ENCODE results near the gene MED1. TPM values are rescaled to one million over a fixed set of nuclear protein-coding genes. Genes with fewer than 3 reads are reported as not detected.
A peak's percentile ranks its signal among the peaks of the same experiment; 100 is the strongest.
"Not testable (repeated sequence)": the region's sequence is repeated elsewhere in the genome, so short reads cannot be mapped to it uniquely, and the experiment has no call there.

MED1 gene, protein sequence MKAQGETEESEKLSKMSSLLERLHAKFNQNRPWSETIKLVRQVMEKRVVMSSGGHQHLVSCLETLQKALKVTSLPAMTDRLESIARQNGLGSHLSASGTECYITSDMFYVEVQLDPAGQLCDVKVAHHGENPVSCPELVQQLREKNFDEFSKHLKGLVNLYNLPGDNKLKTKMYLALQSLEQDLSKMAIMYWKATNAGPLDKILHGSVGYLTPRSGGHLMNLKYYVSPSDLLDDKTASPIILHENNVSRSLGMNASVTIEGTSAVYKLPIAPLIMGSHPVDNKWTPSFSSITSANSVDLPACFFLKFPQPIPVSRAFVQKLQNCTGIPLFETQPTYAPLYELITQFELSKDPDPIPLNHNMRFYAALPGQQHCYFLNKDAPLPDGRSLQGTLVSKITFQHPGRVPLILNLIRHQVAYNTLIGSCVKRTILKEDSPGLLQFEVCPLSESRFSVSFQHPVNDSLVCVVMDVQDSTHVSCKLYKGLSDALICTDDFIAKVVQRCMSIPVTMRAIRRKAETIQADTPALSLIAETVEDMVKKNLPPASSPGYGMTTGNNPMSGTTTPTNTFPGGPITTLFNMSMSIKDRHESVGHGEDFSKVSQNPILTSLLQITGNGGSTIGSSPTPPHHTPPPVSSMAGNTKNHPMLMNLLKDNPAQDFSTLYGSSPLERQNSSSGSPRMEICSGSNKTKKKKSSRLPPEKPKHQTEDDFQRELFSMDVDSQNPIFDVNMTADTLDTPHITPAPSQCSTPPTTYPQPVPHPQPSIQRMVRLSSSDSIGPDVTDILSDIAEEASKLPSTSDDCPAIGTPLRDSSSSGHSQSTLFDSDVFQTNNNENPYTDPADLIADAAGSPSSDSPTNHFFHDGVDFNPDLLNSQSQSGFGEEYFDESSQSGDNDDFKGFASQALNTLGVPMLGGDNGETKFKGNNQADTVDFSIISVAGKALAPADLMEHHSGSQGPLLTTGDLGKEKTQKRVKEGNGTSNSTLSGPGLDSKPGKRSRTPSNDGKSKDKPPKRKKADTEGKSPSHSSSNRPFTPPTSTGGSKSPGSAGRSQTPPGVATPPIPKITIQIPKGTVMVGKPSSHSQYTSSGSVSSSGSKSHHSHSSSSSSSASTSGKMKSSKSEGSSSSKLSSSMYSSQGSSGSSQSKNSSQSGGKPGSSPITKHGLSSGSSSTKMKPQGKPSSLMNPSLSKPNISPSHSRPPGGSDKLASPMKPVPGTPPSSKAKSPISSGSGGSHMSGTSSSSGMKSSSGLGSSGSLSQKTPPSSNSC (N-terminal part only)
- 70.9 and 73.0 TPM in 2 replicates for total RNA-seq

DNA sequence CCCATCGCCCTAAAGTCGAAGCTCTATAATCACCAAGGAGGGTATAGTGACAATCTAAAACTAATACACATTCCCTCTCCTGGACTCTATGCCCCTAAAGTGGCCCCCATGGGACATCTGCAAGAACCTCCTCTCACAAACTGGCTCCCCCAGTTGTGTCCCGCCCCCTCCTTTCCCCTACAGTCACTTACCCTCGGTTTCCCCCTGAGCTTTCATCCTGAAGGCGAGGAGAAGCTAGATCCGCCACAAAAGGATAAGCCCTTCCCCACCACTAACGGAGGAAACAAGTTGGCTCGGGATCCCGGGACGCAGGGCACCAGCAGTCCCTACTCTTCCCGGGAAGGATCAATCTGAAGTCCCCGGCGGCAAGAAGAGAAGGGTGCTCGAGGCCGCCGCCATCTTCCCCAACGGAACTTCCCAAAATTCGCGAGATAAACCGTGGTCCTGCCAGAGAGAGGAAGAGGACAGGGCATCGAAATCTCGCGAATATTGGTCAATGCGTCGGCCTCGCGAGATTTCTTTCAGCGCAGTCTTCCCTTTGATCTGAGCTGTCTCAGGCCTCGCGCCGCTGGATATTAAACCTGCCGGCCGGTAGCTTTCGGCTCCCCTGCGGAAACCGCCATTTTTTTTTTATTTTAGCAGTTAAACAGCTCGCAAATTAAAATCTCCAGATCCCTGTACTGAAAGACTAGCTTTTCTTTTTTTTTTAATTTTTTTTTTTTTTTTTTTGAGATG lies at the start of gene MED1:
Gene MED1, minus strand, starts transcription at position 417 of the 735 bp plus-strand sequence. Its CDS starts 201 bp downstream, at position 216.
- Mint-ChIP-seq H3K9me3 (no peaks in the 10 kb centered on the region), H3K27ac (peak within 1 kb of the TSS; percentile 98), H3K4me1 (peaks cover 16% of the 10 kb centered on the region), H3K36me3 (ENCODE audit: low read depth) (peaks cover 20% of the 10 kb centered on the region), H3K27me3 (no peaks in the 10 kb centered on the region), H3K4me3 (peak within 1 kb of the TSS; percentile 99)
- intact Hi-C loops (cut with micrococcal nuclease): loop anchor here (1.0 kb wide), 1 partner anchor 10 kb away; the partner anchor contains the start of gene CDK12
- peak; percentile 98 for DNase-seq

DNA sequence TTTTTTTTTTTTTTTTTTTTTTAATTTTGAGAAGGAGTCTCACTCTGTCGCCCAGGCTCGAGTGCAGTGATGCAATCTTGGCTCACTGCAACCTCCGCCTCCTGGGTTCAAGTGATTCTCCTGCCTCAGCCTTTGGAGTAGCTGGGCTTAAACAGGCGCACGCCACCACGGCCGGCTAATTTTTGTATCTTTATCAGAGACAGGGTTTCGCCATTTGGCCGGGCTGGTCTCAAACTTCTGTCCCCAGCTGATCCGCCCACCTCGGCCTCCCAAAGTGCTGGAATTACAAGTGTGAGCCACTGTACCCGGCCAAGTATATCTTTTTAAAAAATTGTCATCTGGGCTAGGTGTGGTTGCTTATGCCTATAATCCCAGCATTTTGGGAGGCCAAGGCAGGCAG lies 45.9 kb upstream of the MED1 start:
- H3K4me1 Mint-ChIP-seq; H3K27ac Mint-ChIP-seq; H3K4me3 Mint-ChIP-seq; intact Hi-C loops (cut with micrococcal nuclease); DNase-seq; H3K27me3 Mint-ChIP-seq; H3K9me3 Mint-ChIP-seq: not testable (repeated sequence)
- H3K36me3 Mint-ChIP-seq (ENCODE audit: low read depth): peaks cover 43% of the 10 kb centered on the region

DNA sequence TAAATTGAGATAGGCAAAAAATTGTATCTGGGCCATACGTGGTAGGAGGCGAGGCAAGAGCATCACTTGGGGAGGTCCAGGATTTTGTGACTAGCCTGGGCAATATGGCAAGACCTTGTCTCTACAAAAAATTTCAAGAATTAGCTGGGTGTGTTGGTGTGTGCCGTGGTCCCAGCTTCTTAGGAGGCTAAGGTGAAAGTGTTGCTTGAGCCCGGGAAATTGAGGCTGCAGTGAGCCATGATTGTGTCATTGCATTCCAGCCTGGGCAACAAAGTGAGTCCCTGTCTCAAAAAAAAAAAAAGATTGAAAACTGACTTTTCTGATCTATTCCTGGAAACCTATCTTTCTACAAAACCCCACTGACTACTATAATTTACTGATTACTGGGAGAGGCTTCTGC lies 36.9 kb upstream of the MED1 start:
- intact Hi-C loops (cut with micrococcal nuclease): no loop called here
- H3K36me3 Mint-ChIP-seq (ENCODE audit: low read depth): peaks cover 28% of the 10 kb centered on the region

DNA sequence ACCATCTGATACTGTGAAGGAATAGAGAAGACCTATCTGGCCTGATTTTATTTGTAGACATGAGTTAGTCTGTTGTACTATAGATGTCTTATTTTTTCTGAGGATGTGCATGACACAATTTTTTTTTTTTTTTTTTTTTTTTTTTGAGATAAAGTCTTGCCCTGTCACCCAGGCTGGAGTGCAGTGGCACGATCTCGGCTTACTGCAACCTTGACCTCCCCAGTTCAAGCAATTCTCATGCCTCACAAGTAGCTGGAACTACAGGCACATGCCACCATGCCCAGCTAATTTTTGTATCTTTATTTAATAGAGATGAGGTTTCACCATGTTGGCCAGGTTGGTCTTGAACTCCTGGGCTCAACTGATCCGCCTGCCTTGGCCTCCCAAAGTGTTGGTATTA lies 36.4 kb upstream of the MED1 start:
- H3K27ac Mint-ChIP-seq; DNase-seq; intact Hi-C loops (cut with micrococcal nuclease); H3K4me3 Mint-ChIP-seq; H3K9me3 Mint-ChIP-seq; H3K27me3 Mint-ChIP-seq; H3K4me1 Mint-ChIP-seq: not testable (repeated sequence)
- peaks cover 23% of the 10 kb centered on the region for H3K36me3 Mint-ChIP-seq (ENCODE audit: low read depth)

More for the DNA sequence above, 36.9 kb upstream of the MED1 start:
- peaks cover 9% of the 10 kb centered on the region for H3K4me1 Mint-ChIP-seq
- no peaks in the 10 kb centered on the region for H3K27me3 Mint-ChIP-seq
- H3K9me3 Mint-ChIP-seq: no peaks in the 10 kb centered on the region
- H3K4me3 Mint-ChIP-seq: no peak overlapping the region
- DNase-seq: no peak
- no peak overlapping the region for H3K27ac Mint-ChIP-seq

DNA sequence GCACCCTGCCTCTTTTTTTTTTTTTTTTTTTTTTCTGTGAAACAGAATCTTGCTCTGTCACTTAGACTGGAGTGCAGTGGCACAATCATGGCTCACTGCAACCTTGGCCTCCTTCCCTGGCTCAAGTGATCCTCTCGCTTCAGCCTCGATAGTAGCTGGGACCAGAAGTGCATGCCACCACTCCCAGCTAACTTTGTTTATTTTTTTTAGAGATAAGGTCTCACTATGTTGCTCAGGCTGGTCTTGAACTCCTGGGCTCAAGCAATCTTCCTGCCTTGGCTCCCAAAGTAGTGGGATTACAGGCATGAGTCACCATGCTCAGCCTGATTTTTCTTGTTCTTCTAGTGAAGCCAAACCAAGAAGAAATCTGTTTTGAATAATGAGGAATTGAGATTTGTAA lies 35.2 kb upstream of the MED1 start:
- DNase-seq: no peak
- Mint-ChIP-seq H3K9me3 (no peaks in the 10 kb centered on the region), H3K36me3 (ENCODE audit: low read depth) (peaks cover 20% of the 10 kb centered on the region), H3K27ac (no peak overlapping the region), H3K4me1 (peaks cover 9% of the 10 kb centered on the region), H3K4me3 (no peak overlapping the region), H3K27me3 (no peaks in the 10 kb centered on the region)
- intact Hi-C loops (cut with micrococcal nuclease): no loop called here

DNA sequence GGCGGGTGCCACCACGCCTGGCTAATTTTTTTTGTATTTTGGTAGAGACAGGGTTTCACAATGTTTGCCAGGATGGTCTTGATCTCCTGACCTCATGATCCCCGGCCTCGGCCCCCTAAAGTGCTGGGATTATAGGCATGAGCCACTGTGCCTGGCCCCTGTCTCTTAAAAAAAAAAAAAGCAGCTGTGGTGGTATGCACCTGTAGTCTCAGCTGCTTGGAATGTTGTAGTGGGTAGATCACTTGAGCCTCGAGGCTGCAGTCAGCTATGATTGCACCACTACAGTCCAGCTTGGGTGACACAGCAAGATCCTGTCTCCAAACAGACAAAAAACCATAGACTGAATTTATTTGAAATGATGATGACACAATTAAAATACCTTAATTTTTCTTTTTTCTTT lies 34.5 kb upstream of the MED1 start:
- Mint-ChIP-seq H3K4me1 (peaks cover 8% of the 10 kb centered on the region), H3K36me3 (ENCODE audit: low read depth) (peaks cover 19% of the 10 kb centered on the region), H3K27ac (no peak overlapping the region), H3K27me3 (no peaks in the 10 kb centered on the region), H3K4me3 (no peak overlapping the region), H3K9me3 (no peaks in the 10 kb centered on the region)
- intact Hi-C loops (cut with micrococcal nuclease): no loop called here
- no peak for DNase-seq

DNA sequence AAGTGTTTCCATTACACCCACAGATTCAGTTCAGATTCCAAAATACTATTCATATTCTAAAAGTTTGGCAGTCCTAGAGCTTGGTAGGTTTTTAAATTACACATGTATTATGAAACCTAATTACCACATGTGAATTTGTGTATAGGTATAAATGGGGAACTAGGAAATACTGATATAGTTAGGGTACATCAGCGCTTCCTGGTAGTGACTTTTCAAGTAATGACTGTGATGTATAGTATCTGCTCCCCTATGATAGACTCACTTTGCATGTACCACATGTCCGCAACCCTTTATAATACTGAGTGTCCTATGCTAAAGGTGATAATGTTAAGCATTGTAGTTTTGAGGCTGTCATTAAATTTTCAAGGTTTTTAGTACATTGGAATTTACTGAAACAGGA lies 33.1 kb upstream of the MED1 start:
- H3K36me3 Mint-ChIP-seq (ENCODE audit: low read depth): peaks cover 22% of the 10 kb centered on the region
- H3K9me3 Mint-ChIP-seq: no peaks in the 10 kb centered on the region
- intact Hi-C loops (cut with micrococcal nuclease): no loop called here
- DNase-seq: no peak
- H3K27me3 Mint-ChIP-seq: no peaks in the 10 kb centered on the region
- no peak overlapping the region for H3K4me3 Mint-ChIP-seq
- peaks cover 6% of the 10 kb centered on the region for H3K4me1 Mint-ChIP-seq
- no peak overlapping the region for H3K27ac Mint-ChIP-seq

DNA sequence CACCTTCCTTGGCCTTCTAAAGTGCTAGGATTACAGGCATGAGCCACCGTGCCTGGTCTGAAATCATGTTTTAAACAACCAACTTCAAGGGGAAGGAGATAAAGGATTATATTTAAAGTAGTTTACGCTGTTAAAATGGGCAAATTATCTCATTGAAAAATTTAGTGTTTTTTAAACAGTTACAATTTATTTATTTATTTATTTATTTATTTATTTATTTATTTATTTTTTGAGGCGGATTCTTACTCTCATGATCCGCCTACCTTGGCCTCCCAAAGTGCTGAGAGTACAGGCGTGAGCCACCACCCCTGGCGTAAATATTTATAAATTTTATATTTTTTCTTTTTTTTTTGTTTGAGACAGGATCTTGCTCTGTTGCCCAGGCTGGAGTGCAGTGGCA lies 32.4 kb upstream of the MED1 start:
- peaks cover 6% of the 10 kb centered on the region for H3K4me1 Mint-ChIP-seq
- H3K27ac Mint-ChIP-seq: no peak overlapping the region
- H3K4me3 Mint-ChIP-seq: no peak overlapping the region
- no peaks in the 10 kb centered on the region for H3K9me3 Mint-ChIP-seq
- peaks cover 22% of the 10 kb centered on the region for H3K36me3 Mint-ChIP-seq (ENCODE audit: low read depth)
- DNase-seq: no peak
- intact Hi-C loops (cut with micrococcal nuclease): no loop called here
- no peaks in the 10 kb centered on the region for H3K27me3 Mint-ChIP-seq

DNA sequence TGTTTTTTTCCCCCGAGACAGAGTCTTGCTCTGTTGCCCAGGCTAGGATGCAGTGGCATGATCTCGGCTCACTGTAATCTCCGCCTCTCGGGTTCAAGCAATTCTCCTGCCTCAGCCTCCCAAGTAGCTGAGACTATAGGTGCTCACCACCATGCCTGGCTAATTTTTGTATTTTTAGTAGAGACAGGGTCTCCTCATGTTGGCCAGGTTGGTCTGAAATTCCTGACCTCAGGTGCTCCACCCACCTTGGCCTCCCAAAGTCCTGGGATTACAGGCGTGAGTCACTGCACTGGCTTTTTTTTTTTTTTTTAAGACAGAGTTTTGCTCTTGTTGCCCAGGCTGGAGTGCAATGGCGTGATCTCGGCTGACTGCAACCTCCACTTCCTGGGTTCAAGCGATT lies 28.6 kb upstream of the MED1 start:
- H3K27ac Mint-ChIP-seq; H3K9me3 Mint-ChIP-seq; intact Hi-C loops (cut with micrococcal nuclease); H3K4me3 Mint-ChIP-seq; DNase-seq; H3K4me1 Mint-ChIP-seq; H3K27me3 Mint-ChIP-seq: not testable (repeated sequence)
- H3K36me3 Mint-ChIP-seq (ENCODE audit: low read depth): peaks cover 28% of the 10 kb centered on the region

DNA sequence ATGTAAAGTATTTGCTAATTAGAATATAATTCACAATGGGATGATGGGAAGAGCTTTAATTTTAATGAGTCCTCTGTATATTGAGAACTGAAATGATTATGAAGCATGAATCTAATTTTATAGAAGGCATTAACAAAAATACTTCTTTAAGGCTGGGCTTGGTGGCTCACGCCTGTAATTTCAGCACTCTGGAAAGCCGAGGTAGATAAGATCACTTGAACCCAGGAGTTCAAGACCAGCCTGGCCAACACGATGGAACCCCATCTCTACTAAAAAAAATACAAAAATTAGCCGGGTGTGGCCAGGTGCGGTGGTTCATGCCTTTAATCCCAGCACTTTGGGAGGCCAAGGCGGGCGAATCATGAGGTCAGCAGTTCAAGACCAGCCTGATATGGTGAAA lies 22.2 kb upstream of the MED1 start:
- Mint-ChIP-seq H3K27ac (no peak overlapping the region), H3K4me1 (peaks cover 4% of the 10 kb centered on the region), H3K4me3 (no peak overlapping the region), H3K27me3 (no peaks in the 10 kb centered on the region), H3K9me3 (no peaks in the 10 kb centered on the region), H3K36me3 (ENCODE audit: low read depth) (peaks cover 40% of the 10 kb centered on the region)
- DNase-seq: no peak
- intact Hi-C loops (cut with micrococcal nuclease): no loop called here

DNA sequence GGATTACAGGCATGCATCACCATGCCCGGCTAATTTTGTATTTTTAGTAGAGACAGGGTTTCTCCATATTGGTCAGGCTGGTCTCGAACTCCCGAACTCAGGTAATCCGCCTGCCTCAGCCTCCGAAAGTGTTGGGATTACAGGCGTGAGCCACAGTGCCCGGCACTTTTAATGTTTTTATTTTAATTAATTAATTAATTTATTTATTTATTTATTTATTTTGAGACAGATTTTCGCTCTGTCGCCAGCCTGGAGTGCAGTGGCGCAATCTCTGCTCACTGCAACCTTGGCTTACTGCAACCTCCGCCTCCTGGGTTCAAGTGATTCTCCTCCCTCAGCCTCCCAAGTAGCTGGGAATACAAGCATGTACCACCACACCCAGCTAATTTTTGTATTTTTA lies 17.5 kb upstream of the MED1 start:
- DNase-seq; H3K9me3 Mint-ChIP-seq; H3K27me3 Mint-ChIP-seq; H3K4me3 Mint-ChIP-seq; intact Hi-C loops (cut with micrococcal nuclease); H3K27ac Mint-ChIP-seq: not testable (repeated sequence)
- peaks cover 30% of the 10 kb centered on the region for H3K4me1 Mint-ChIP-seq
- peaks cover 44% of the 10 kb centered on the region for H3K36me3 Mint-ChIP-seq (ENCODE audit: low read depth)

DNA sequence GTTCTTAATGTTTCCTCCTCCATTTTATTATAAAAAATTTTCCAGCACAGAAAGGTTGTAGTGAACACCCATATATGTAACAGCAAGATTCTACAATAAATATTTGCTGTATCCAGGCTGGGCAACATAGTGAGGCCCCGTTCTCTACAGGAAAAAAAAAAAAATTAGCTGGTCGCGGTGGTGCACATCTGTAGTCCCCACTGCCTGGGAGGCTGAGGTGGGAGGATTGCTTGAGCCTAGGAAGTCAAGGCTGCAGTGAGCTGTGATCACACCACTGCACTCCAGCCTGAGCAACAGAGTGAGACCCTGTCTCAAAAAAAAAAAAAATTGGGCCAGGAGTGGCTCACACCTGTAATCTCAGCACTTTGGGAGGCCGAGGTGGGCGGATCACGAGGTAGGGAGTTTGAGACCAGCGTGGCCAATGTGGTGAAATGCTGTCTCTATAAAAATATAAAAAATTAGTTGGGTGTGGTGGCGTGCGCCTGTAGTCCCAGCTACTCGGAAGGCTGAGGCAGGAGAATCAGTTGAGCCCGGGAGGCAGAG lies 13.6 kb upstream of the MED1 start:
- peaks cover 43% of the 10 kb centered on the region for H3K36me3 Mint-ChIP-seq (ENCODE audit: low read depth)
- H3K9me3 Mint-ChIP-seq: not testable (repeated sequence)
- intact Hi-C loops (cut with micrococcal nuclease): loop anchor here (5.0 kb wide), 1 partner anchor 257 kb away; no protein-coding TSS in a partner anchor

More for the DNA sequence above, 13.6 kb upstream of the MED1 start:
- H3K27me3 Mint-ChIP-seq, DNase-seq, H3K27ac Mint-ChIP-seq: not testable (repeated sequence)
- Mint-ChIP-seq H3K4me1 (peaks cover 37% of the 10 kb centered on the region), H3K4me3 (peak overlapping the region; percentile 87)

Data from activated CD4-positive, alpha-beta T cell treated with anti-CD3 and anti-CD28 coated beads, Interleukin-2, amount 10 ng/mL, durations not matched to agents 24 days and 14 days (primary cell).